Glomerular visceral epithelial cell (primary cell): Measurements from ENCODE around the gene RHOBTB3.

ENCODE experiments used
- DNase-seq: peaks from one replicate; pipeline ENCODE4 v3.0.0-alpha.2; 2016; ENCODE audit errors: extremely low spot score

The RHOBTB3 gene

DNA sequence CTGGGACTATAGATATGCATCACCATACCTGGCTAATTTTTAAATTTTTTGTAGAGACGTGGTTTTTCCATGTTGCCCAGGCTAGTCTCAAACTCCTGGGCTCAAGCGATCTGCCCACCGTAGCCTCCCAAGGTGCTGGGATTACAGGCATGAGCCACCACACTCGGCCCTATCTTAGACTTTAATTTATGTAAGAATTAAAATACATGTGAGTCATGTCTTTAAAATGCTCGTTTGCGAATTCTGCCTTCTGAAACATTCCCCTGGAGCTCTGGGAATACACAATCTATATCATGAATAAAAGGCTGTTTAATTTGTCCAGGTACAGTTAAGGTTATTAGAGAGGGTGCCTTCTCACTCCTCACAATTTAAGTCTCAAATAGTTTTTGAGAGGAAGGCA is 32.8 kb downstream of the RHOBTB3 start:
- no peak for DNase-seq

- no peak for DNase-seq
These were observed 37.6 kb downstream of the RHOBTB3 start for GRCh38 chr5:95768731-95769130.

GRCh38 chr5:95770830-95771708 is 39.9 kb downstream of the RHOBTB3 start:
- no peak for DNase-seq

GRCh38 chr5:95771892-95772291 is 40.8 kb downstream of the RHOBTB3 start:
- no peak for DNase-seq

DNA sequence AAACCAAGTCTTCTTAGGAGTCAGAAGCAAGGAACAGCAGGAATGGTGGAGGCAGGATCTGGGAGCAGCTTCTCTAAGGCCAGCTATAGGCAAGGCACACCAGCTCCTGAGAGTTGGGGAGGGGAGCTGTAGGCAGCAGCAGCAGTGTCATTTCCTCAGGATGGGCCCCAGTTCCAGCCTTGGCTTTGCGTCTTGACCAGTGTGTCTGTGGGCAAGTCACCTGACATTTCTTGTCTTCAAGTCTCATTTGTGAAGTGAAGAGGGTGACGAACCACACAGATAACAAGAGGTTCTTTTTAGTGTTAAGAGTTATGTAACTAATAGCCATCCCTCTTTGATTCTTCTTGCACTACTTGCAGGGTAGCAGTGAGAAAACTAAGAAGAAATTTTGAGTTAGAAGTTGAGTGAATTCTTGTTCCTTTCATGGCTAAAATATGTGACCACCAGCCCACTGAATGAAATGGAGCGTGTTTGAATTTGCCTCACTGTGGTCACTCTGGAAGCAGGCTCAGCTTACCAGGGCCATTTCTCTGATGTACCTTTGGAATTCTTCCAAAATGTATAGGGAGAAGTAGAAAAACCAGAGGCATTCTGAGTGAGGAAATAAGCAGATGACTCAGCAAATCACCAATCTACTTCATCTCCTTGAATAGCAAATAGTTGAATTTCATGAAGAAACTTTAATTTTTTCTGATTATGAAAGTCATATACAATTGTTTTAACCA is 42.4 kb downstream of the RHOBTB3 start:
- DNase-seq, result peak; percentile 95

DNA sequence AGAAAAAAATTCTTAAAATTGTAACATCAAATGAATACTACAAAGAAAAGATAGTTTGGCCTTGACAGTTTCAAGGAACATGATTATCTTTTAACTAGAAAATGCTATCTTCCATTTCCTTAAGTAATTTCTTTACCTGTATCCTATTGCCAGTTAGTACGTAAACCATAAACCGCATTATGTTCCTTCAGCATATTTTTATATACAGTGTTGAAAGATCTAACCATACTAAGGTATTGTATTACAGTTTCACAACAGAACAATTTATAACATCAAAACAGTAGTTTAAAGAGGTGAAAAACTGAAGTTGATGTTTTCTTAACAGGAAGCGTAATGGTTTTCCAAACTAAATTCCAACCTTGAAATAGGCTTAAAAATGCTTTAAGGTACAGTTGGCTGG is 46.3 kb downstream of the RHOBTB3 start:
- DNase-seq, result no peak

DNA sequence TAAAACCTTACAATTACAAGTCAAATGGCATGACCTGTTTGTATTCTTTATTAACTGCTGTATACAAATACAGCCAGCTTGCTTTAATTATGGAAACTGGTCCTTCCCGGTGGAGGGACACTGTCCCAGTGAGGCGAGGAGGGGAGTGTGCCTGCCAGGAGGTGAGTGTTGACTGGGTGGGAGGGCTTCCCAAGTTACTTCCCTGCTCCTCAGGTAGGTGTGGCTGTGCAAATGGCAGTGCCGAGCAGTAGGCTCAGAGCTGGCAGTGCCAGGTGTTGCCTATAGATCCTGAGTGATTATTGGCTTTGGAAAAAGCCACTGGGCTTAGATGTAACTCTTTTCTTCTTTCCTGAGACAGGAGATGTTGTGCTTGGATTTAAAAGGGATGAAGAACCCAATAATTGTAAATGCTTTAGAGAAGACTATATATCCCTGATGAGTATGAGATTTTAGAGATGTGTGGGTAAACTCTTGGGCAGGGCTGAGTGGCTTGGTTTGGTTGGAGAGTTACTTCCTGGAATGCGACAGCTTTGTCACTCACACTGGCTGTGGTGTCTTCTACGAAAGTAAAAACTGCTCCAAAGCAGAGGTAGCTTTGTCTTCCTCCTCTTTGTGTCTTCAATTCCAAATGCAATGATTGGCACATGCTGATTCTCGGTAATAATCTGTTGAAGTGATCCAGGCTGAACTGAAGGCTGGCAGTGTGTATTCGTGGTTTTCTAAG is 47.7 kb downstream of the RHOBTB3 start:
- no peak for DNase-seq

DNA sequence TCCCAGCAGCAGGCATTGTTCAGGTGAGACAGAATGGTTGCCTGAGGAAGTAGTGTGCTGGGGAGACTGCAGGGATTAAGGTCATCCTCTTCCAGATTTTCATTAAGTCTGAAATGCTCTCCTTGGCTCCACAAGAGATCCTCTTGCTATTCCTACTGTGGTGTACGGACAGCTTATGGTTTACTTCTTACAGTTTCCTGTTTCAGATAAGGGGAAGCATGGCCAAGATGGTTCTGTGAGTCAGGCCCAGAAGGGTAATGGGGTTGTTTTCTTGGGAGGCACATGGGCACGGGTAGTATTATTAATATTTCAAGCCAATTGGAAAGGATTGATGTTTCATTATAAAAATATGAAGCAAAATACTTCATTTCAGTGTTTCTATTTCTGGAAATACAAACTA is 48.5 kb downstream of the RHOBTB3 start:
- no peak for DNase-seq

GRCh38 chr5:95780597-95780996 is 49.5 kb downstream of the RHOBTB3 start:
- no peak for DNase-seq

GRCh38 chr5:95781101-95781583 is 50.0 kb downstream of the RHOBTB3 start:
- peak; percentile 79 for DNase-seq

DNA sequence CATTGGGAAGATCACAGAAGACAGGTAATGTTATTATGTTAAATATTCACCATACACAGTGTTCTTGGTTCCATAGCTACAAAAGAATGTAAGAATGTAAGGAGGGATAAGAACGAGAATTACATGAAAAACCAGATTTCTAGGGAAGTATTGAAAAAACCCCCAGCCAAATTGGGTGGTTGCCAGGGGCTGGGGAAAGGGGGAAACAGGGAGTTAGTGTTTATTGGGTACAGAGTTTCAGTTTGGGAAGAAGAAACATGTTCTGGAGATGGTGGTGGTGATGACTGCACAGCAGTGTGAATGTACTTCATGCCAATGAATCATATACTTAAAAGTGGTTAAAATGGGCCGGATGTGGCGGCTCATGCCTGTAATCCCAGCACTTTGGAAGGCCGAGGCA is 51.0 kb downstream of the RHOBTB3 start:
- no peak for DNase-seq

DNA sequence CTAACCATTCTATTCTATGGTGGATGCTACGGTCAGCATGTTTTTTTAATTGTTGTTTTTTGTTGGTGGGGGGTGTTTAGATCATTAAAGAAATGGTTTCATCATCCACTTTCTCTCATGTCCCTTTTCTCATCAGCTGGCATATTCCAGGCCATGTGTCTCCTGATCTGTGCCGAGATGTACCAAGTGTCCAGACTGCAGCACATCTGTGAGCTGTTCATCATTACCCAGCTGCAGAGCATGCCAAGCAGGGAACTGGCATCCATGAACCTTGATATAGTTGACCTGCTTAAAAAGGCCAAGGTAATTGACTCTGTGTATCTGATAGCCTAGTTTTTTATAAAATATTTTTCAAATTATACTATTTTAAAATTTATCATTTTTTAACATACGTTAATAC is 52.5 kb downstream of the RHOBTB3 start:
- DNase-seq, result no peak

DNA sequence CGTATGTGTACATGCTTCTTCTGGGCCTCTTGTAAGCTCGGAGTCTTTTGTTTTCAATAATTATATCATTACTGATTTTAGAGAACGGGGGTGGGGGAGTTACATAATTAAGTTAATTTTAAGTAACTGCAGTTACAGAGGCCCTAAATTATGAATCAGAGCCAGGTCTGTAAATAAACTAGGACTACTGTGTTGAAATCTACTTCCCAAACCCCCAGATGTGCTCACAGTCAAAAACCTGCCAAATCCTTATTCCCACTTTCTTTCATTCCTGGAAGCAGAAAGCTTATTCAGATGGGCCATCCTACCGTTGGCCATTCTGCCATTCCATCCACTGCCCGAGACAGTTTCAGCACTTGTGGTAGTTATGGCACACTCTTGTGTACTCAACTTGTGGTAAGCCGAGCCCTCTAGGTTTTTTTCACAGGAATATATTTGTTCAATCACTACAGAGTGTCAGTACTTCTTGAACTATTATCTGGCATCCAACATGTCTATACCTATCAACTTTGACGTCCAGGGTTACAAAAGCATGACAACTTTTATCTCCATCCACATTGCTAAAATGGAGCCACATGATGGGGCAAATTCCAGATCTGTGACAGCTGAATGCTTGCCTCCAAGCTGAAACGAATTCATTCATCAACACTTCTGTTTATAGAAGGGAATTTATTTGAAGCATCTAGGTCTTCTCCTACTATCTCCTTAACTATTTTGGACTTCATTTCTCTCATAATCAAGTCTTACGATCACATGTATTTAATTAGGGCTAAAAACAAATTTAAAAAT is 53.6 kb downstream of the RHOBTB3 start:
- DNase-seq, result no peak

DNA sequence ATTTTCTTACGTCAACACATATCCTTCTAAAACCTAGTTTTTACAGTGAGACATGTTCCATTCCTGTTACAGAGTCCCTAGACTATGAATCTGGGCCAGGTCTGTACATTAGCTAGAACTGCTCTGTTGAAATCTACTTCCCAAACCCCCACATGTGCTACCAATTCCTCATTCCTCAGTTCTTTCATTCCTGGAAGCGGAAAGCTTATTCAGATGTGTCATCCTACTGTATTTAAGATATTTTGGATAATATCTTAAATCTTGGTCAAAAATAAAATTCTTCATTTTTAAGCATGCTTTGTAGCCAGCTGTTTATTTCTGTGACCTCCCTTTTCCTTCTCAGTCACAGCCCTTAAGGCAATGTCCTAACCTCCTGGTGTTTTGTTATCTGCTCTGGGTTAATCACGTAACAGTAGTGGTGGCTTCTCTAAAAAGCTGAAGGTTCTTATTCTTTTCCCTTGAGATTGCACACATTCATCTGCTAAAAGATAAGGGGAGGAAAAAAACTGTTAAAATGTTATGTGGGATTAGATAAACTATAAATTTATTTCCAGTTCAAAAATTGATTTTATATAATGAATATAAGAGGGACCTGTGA is 55.8 kb downstream of the RHOBTB3 start:
- DNase-seq, result no peak

GRCh38 chr5:95788493-95788892 is 57.4 kb downstream of the RHOBTB3 start:
- DNase-seq, result no peak

DNA sequence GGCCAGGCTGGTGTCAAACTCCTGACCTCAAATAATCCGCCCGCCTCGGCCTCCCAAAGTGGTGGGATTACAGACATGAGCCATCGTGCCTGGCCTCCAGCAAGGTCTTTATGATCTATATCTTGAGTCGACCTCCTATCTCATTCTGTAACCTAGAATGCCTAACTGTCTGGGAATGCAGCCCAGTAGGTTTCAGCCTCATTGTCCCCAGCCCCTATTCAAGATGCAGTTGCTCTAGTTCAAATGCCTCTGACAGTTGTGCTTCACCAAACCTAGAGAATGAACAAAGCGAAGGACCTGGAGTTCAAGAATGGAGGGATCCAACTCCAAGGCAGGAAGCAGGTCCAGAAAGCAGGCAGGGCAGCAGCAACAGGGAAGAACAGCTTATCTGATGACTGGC is 60.6 kb downstream of the RHOBTB3 start:
- DNase-seq, result no peak

- DNase-seq, result no peak
These were observed 63.0 kb downstream of the RHOBTB3 start for GRCh38 chr5:95794070-95794516.

GRCh38 chr5:95797301-95797700 is 66.2 kb downstream of the RHOBTB3 start:
- no peak for DNase-seq

- DNase-seq, result no peak
These were observed 66.9 kb downstream of the RHOBTB3 start for GRCh38 chr5:95798048-95798447.

DNA sequence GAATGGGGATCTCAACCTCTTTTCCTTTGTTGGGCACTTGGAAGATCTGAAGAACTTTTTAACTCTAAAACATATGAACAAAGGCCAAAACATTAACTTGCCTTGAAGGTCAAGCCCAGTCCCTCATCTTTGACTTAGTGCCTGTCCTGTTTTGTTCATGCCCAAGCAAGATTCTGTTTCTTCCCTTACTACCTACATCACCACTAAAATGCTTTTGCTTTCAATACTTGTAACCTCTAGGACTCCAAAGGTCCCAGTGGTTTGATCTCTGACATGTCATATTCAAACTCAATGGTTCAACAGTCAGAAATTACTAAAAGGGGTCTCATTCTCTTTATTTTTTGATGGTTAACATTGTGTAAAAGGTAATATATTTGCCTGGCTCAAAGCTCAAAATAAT is 67.4 kb downstream of the RHOBTB3 start:
- DNase-seq, result no peak

DNA sequence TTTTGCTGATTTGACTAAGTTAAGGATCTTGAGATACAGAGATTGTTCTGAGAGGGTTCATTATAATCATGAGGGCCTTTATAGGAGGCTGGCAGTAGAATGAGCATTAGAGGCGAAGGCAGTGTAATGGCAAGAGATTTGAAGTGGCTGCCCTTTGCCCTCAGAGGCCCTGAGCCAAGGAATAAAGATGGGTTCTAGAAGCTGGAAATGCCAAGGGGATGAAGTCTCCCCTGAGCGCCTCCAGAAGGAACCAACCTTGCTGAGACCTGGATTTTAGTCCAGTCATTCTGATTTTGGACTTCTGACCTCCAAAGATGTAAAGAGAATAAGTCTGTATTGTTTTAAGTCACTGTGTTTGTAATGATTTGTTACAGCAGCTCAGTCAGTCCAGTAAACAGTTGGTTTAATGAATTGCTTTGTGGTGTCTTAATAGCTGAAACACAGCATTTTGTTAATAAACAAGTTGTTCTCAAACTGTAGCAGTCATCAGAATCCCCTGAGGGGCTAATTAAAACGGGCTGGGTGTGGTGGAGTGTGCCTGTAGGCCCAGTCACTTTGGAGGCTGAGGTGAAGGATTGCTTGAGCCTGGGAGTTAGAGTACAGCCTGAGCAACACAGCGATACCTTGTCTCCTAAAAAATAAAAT is 68.2 kb downstream of the RHOBTB3 start:
- no peak for DNase-seq
